NCI-H2029 treated with DMSO at 0.1 percent for 48 hours (cell line): Measurements from ENCODE around the gene BRCC3.
"Not testable (repeated sequence)": the region's sequence is repeated elsewhere in the genome, so short reads cannot be mapped to it uniquely, and the experiment has no call there.

ENCODE experiments used
- DNase-seq: peaks from one replicate; lab custom pipeline; 2025; lab: John Stamatoyannopoulos, UW

The BRCC3 gene

GRCh38 chrX:155143959-155144548 lies 72.7 kb downstream of the BRCC3 start:
- DNase-seq, result no peak

DNA sequence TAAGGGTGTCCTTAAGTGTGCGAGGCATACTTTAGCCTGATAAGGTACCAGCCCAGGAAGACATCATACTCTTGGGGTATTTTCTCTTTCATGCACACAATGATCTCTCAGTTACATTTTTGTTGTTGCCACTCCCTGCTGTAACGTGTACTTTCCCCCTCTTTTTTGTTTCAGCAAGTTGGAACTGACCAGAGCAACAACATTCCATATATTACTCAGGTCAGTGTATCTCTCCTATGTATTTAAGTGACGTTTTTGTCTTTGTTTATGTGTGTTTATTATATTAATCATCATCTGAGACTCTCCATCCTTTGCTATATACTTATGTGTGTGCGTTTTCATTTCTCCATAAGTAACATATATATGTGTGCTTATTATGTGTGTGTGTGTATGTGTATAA lies 73.6 kb downstream of the BRCC3 start:
- DNase-seq, result no peak

DNA sequence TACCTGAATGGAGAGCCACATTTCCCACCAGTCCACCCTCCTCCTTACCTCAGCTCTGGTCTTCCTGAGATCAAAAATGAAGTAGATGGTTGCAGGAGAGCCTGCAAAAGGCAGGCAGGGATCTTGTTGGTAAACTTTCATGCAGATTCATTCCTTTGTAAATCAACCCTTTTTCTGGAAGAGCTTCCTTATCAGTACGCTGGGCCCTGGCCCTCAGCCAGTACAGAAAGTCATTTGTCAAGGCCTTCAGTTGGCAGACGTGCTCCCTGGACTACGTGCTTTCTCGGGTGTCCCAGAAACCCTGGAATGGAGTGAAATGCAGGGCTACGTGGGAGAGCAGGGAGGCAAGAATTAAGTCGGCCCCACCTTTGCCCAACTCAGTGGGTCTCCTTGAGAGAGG lies 76.3 kb downstream of the BRCC3 start:
- not testable (repeated sequence) for DNase-seq

DNA sequence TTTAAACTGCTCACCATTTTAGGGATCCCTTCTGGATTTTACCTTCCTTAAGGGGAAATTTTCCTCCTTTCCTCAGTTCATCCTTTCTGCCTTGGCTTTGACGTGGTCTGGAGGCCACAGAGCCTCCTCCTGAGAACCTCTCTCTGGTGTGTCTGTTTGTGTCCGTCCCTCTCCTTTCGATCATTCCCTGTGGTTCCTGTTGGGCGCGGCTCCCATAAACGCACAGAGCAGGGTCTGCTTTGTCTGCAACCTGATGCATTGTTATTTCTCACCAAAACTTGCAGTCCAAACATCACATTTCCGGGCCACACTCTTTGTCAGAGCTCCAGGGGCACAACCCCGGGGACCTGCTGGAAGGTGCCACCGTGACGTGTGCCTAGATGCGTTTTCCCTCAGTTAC lies 76.9 kb downstream of the BRCC3 start:
- not testable (repeated sequence) for DNase-seq

GRCh38 chrX:155148724-155149537 lies 77.6 kb downstream of the BRCC3 start:
- DNase-seq, result peak; percentile 24

DNA sequence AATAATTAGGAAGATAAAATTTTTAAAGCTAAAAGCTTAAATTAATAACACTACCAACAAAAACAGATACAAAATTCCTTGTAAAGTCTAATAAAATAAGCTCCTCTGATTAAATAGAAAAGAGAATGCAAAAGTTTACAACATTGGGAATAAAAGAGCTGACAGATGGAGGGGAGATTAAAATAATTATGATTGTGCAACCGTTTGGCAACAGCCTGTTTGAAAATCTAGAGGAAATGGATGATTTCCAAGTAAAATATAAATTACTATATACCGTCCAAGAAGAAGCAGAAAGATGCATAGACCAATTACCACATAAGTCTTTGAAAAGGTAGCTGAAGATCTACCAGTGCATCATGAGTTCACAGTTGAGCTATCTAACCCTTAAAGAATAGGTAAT lies 98.6 kb downstream of the BRCC3 start:
- no peak for DNase-seq
